ENCODE results near the gene CLSTN3.

Gene CLSTN3

GRCh38 chr12:7128681-7129286, 1.4 kb upstream of the CLSTN3 start, which contains the start of gene RBP5:
RBP5 (minus strand) TSS chr12:7128889; CDS start chr12:7128775, 114 bp downstream.
- no peak for DNase-seq

GRCh38 chr12:7129287-7129871, 792 bp upstream of the CLSTN3 start:
- no peak for DNase-seq

GRCh38 chr12:7130701-7131501, 730 bp downstream of the CLSTN3 start:
- DNase-seq, result peak; percentile 68

GRCh38 chr12:7131502-7131866, 1.3 kb downstream of the CLSTN3 start:
- no peak for DNase-seq

GRCh38 chr12:7134396-7135166, 4.4 kb downstream of the CLSTN3 start:
- DNase-seq, result no peak

- DNase-seq, result no peak
Measured at GRCh38 chr12:7136071-7136470, 5.9 kb downstream of the CLSTN3 start.

GRCh38 chr12:7136676-7137075, 6.5 kb downstream of the CLSTN3 start:
- no peak for DNase-seq

GRCh38 chr12:7137908-7138307, 7.7 kb downstream of the CLSTN3 start:
- no peak for DNase-seq

GRCh38 chr12:7139200-7139599, 9.0 kb downstream of the CLSTN3 start:
- DNase-seq, result no peak

- no peak for DNase-seq
Measured at GRCh38 chr12:7141351-7142005, 11.3 kb downstream of the CLSTN3 start.

GRCh38 chr12:7142056-7142644, 12.0 kb downstream of the CLSTN3 start:
- no peak for DNase-seq

- no peak for DNase-seq
Measured at GRCh38 chr12:7142809-7143465, 12.8 kb downstream of the CLSTN3 start.

- DNase-seq, result no peak
Measured at GRCh38 chr12:7143564-7143963, 13.4 kb downstream of the CLSTN3 start.

GRCh38 chr12:7144414-7145120, 14.4 kb downstream of the CLSTN3 start:
- no peak for DNase-seq

- DNase-seq, result no peak
Measured at GRCh38 chr12:7145671-7146070, 15.5 kb downstream of the CLSTN3 start.

- DNase-seq, result no peak
Measured at GRCh38 chr12:7146228-7146627, 16.1 kb downstream of the CLSTN3 start.

- no peak for DNase-seq
Measured at GRCh38 chr12:7146906-7147305, 16.7 kb downstream of the CLSTN3 start.

GRCh38 chr12:7150356-7150755, 20.2 kb downstream of the CLSTN3 start:
- no peak for DNase-seq

GRCh38 chr12:7150841-7151240, 20.7 kb downstream of the CLSTN3 start:
- DNase-seq, result no peak

GRCh38 chr12:7151532-7151931, 21.4 kb downstream of the CLSTN3 start:
- no peak for DNase-seq

- no peak for DNase-seq
Measured at GRCh38 chr12:7152818-7153217, 22.6 kb downstream of the CLSTN3 start.
